ENCODE data around the gene EPHA10. TPM values are rescaled to one million over a fixed set of nuclear protein-coding genes. Genes with fewer than 3 reads are reported as not detected.
"Not testable (repeated sequence)": the region's sequence is repeated elsewhere in the genome, so short reads cannot be mapped to it uniquely, and the experiment has no call there.

EPHA10 gene
- total RNA-seq, 2 experiments from 2014 or later: not detected

DNA sequence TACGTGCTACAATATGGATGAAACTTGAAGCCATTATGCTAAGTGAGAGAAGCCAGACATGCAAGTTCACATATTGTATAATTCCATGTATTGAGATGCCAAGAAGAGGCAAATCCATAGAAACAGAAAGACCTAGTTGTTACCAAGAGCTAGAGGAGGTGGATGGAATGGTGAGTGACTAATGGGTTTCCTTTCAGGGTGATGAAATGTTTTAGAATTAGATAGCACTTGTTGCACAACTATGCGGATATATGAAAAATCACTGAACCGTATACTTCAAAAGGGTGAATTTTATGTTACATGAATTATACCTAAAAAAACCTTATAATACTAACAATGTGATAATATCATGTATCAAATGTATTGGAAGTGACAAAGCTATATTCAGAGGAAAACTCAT lies 18.1 kb downstream of the EPHA10 start:
- Mint-ChIP-seq H3K4me3 (no peak overlapping the region), H3K4me1 (ENCODE audit: low read depth) (no peaks in the 10 kb centered on the region), H3K9me3 (ENCODE audit: insufficient read depth) (no peaks in the 10 kb centered on the region), H3K27me3 (ENCODE audit: low read depth) (peaks cover 21% of the 10 kb centered on the region), H3K36me3 (ENCODE audit: low read depth) (no peaks in the 10 kb centered on the region), H3K27ac (no peak overlapping the region)
- no peak for ATAC-seq
- ChIA-PET POLR2A (no interaction called here), CTCF (interaction anchor here (0.7 kb wide), 1 partner anchor 325 kb away, joined by 3 read pairs; no protein-coding TSS in a partner anchor)
- DNase-seq: no peak

DNA sequence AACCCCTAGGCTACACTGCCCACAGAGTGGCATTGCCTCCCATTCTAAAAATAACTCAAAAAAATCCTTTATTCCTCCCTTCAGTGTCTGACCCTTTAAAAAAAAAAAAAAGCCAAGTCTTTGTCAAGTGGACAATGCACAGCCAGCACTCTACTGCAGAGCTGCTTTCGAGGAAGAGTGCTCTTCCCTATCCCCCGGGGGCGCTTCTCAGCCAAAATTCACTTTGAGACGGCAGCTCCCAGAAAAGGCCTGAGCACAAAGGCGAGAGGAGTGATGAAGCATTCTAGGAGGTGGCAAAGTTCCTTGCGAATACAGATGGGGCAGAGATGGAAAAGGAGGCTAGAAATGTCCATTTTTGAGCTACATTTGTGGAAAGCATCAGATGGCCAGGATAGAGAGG lies 23.3 kb downstream of the EPHA10 start:
- Mint-ChIP-seq H3K27ac (no peak overlapping the region), H3K27me3 (ENCODE audit: low read depth) (peaks cover 27% of the 10 kb centered on the region), H3K9me3 (ENCODE audit: insufficient read depth) (no peaks in the 10 kb centered on the region), H3K36me3 (ENCODE audit: low read depth) (no peaks in the 10 kb centered on the region), H3K4me1 (ENCODE audit: low read depth) (no peaks in the 10 kb centered on the region), H3K4me3 (no peak overlapping the region)
- no peak for ATAC-seq
- POLR2A ChIA-PET: no interaction called here
- CTCF ChIA-PET: interaction anchor here (0.6 kb wide), 1 partner anchor 118 kb away, joined by 3 read pairs; no protein-coding TSS in a partner anchor
- DNase-seq: no peak

DNA sequence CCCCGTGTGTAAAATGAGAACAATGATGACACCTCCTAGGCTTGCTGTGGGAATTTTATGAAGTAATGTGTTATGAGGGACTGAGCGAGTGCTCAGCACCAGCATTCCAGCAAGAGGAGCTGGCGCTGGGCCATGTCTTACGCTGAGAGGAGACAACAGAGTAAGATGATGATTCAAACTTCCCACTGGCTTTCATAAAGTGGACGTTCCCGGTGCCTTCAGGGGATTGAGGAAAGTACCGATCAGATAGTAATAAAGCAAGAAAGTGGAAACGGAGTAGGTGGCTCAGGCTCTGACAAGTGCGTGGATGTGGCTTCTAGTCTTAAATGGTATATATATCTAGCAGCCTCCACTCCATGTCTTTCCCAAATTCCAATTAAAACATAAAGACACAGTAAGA lies 23.8 kb downstream of the EPHA10 start:
- peaks cover 25% of the 10 kb centered on the region for H3K27me3 Mint-ChIP-seq (ENCODE audit: low read depth)
- ATAC-seq: no peak
- POLR2A ChIA-PET: no interaction called here
- no peak overlapping the region for H3K27ac Mint-ChIP-seq
- H3K36me3 Mint-ChIP-seq (ENCODE audit: low read depth): no peaks in the 10 kb centered on the region
- no peaks in the 10 kb centered on the region for H3K9me3 Mint-ChIP-seq (ENCODE audit: insufficient read depth)
- CTCF ChIA-PET: no interaction called here
- no peaks in the 10 kb centered on the region for H3K4me1 Mint-ChIP-seq (ENCODE audit: low read depth)
- H3K4me3 Mint-ChIP-seq: no peak overlapping the region
- DNase-seq: no peak

DNA sequence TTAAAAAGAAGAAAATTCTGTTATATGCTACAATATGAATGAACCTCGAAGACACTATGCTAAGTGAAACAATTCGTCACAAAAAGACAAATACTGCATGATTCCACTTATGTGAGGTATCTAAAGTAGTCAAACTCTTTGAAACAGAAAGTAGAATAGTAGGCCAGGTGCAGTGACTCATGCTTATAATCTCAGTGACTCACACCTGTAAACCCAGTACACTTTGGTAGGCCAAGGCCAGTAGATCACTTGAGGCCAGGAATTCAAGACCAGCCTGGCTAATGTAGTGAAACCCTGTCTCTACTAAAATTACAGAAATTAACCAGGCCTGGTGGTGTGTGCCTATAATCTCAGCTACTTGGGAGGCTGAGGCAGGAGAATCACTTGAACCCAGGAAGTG lies 25.7 kb downstream of the EPHA10 start:
- ChIA-PET POLR2A (no interaction called here), CTCF (no interaction called here)
- ATAC-seq: no peak
- Mint-ChIP-seq H3K36me3 (ENCODE audit: low read depth) (no peaks in the 10 kb centered on the region), H3K4me3 (no peak overlapping the region), H3K4me1 (ENCODE audit: low read depth) (no peaks in the 10 kb centered on the region), H3K9me3 (ENCODE audit: insufficient read depth) (no peaks in the 10 kb centered on the region), H3K27ac (no peak overlapping the region), H3K27me3 (ENCODE audit: low read depth) (peaks cover 37% of the 10 kb centered on the region)
- DNase-seq: no peak

DNA sequence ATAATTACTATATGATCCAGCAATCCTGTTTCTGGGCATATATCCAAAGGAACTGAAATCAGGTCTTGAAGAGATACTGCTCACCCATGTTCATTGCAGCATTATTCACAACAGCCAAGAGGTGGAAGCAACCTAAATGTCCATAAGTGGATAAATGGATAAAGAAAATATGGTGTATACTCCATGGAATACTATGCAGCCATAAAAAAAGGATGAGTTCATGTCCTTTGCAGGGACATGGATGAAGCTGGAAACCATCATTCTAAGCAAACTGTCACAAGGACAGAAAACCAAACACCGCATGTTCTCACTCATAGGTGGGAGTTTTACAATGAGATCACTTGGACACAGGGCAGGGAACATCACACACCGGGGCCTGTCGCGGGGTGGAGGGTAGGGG lies 26.3 kb downstream of the EPHA10 start:
- DNase-seq; H3K4me1 Mint-ChIP-seq (ENCODE audit: low read depth); H3K9me3 Mint-ChIP-seq (ENCODE audit: insufficient read depth); H3K36me3 Mint-ChIP-seq (ENCODE audit: low read depth); CTCF ChIA-PET; H3K4me3 Mint-ChIP-seq; H3K27ac Mint-ChIP-seq; ATAC-seq; POLR2A ChIA-PET: not testable (repeated sequence)
- peaks cover 39% of the 10 kb centered on the region for H3K27me3 Mint-ChIP-seq (ENCODE audit: low read depth)

DNA sequence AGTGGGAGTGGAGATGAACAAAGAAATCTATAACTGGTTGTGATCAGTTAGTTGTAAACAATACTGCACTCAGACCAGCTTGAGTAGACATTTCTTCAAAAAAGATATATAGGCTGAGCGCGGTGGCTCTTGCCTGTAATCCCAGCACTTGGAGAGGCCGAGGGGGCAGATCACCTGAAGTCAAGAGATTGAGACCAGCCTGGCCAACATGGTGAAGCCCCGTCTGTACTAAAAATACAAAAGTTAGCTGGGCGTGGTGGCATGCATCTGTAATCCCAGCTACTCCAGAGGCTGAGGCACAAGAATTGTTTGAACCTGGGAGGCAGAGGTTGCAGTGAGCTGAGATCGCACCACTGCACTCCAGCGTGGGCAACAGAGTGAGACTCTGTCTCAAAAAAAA lies 26.9 kb downstream of the EPHA10 start:
- H3K4me1 Mint-ChIP-seq (ENCODE audit: low read depth); H3K27ac Mint-ChIP-seq; H3K4me3 Mint-ChIP-seq; ATAC-seq; CTCF ChIA-PET; H3K9me3 Mint-ChIP-seq (ENCODE audit: insufficient read depth); DNase-seq; POLR2A ChIA-PET; H3K36me3 Mint-ChIP-seq (ENCODE audit: low read depth): not testable (repeated sequence)
- peaks cover 40% of the 10 kb centered on the region for H3K27me3 Mint-ChIP-seq (ENCODE audit: low read depth)

DNA sequence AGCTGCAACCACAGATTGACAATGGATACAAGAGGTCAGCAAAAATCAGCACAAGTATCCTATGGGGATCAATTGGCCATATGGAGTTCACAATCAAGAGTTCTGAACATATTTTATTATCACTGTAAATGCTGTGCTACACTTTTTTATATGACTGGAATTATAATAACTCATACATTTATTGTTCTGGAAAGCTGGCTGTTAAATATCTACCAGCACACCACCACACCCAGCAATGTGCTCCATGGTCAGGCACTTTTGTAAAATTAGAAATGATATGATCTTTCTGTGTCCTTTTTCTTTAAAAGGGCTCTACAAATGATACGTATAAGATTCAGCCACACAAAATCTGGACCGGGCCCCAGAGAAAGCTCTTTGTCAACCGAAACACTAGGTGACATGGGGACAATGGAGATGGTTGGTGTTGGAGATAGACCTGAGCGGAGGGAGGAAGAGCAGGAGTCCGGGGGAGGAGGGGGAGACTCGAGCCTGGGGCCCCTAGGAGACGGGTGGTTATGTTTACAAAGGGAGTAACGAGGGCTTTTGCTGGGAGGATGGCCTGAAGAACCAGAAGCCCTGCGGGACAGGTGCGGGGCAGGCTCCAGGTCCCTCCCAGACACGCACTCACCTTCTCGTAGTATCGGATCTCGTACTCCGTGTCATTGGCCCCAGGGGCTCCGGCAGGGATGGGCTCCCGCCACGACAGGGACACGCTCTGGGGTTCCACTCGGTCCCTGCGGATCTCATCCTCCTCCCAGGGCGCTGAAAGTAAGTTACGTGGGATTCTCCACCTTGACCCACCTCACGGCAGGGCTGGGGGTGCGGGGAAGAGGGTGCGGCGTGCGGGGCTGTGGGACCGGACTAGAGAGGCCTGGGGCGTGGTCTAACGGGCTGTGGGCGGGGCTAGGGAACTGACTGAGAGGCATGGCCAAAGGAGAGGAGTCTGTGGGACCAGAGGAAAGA lies 30.0 kb downstream of the EPHA10 start:
- POLR2A ChIA-PET: interaction anchor here (0.7 kb wide), 1 partner anchor 42 kb away, joined by 4 read pairs; no protein-coding TSS in a partner anchor
- Mint-ChIP-seq H3K4me3 (no peak overlapping the region), H3K36me3 (ENCODE audit: low read depth) (no peaks in the 10 kb centered on the region), H3K27ac (no peak overlapping the region), H3K4me1 (ENCODE audit: low read depth) (no peaks in the 10 kb centered on the region), H3K9me3 (ENCODE audit: insufficient read depth) (no peaks in the 10 kb centered on the region), H3K27me3 (ENCODE audit: low read depth) (peaks cover 34% of the 10 kb centered on the region)
- ATAC-seq (no peak), DNase-seq (no peak)
- CTCF ChIA-PET: no interaction called here

DNA sequence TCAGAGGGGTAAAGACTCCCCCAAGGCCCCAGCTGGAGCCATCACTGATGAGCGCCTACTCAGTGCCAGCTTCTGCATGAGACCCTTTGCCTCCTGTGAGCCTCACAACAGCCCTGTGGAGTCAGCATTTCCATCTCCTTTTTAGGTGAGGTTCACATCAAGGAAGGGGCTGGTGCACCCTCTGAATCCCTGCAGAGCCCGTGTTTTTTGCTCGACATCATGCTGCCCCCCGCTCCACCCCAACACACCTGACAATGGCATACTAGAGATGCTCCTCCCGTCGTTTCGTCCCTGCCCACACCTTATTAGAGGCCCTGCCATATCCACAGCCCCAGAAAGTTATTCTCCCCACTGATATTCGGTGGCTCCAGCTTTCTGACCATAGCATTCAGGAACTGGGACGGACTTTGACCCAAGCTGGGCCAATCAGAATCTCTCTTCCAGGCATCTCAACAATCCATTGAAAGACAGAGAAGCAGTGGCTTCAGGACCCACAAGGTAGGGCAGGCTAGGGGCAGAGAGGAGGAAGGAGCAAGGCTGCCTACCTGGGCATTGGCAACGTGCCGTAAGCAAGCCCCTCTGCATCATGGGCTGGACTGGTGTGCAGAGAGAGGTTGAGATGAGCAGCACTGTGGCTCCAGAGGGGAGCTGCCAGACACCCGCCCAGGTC lies 32.7 kb downstream of the EPHA10 start:
- Mint-ChIP-seq H3K4me3 (no peak overlapping the region), H3K9me3 (ENCODE audit: insufficient read depth) (no peaks in the 10 kb centered on the region), H3K36me3 (ENCODE audit: low read depth) (no peaks in the 10 kb centered on the region), H3K27me3 (ENCODE audit: low read depth) (peaks cover 41% of the 10 kb centered on the region), H3K27ac (no peak overlapping the region), H3K4me1 (ENCODE audit: low read depth) (no peaks in the 10 kb centered on the region)
- CTCF ChIA-PET: no interaction called here
- ATAC-seq: no peak
- no peak for DNase-seq
- POLR2A ChIA-PET: no interaction called here

DNA sequence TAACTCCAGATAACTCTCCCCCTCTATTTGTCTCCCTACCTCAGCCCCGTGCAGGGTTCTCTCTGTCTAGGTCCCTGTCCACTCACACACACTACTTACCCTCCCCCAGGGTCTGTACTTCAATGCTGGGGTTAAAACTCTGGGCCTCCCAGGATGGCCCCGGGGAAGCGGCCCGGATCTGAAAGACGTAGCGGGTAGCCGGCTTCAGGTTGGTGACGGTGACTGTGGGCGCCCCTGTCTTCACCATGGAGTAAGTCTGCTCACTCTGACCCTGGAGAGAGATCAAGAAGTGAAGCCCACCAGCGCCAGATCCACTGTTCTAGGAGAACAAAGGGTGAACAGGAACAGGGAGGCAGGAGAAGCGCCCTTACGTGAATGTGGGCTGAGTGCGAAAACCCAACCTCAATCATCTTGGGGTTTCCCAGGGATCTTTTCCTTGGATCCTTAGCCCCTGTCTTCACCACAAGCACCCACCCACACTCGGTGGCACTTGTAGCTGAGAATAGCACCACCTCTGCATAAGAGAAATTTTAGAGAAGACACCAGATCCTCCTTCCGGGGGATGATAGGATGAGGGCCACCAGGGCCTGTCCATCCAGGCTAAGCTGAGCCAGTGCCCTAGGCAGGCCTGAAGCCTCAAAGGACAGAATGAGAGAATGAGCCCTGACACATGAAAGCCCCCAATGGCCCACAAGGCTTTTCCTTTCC lies 33.5 kb downstream of the EPHA10 start:
- no peak for DNase-seq
- no peak for ATAC-seq
- Mint-ChIP-seq H3K4me1 (ENCODE audit: low read depth) (no peaks in the 10 kb centered on the region), H3K9me3 (ENCODE audit: insufficient read depth) (no peaks in the 10 kb centered on the region), H3K27me3 (ENCODE audit: low read depth) (peaks cover 40% of the 10 kb centered on the region), H3K27ac (no peak overlapping the region), H3K36me3 (ENCODE audit: low read depth) (no peaks in the 10 kb centered on the region), H3K4me3 (no peak overlapping the region)
- ChIA-PET CTCF (no interaction called here), POLR2A (no interaction called here)

DNA sequence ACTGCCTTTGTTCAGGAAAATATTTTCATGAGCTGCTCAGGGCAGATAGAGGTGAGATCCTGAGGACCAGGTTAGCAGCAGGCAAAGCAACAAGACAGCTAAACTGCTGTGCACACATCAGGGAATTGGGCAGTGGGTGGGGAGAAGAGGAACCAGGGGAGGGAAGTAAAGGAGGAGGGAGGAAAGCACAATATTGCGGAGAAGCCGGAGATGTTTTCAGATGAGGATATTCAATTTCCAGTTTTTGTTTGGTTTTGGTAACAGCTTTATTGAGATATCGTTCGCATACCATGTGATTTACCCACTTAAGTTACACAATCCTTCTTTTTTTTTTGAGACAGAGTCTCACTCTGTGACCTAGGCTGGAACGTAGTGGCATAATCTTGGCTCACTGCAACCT lies 34.5 kb downstream of the EPHA10 start:
- CTCF ChIA-PET: no interaction called here
- Mint-ChIP-seq H3K4me1 (ENCODE audit: low read depth) (no peaks in the 10 kb centered on the region), H3K27me3 (ENCODE audit: low read depth) (peaks cover 36% of the 10 kb centered on the region), H3K4me3 (no peak overlapping the region), H3K27ac (no peak overlapping the region), H3K9me3 (ENCODE audit: insufficient read depth) (no peaks in the 10 kb centered on the region), H3K36me3 (ENCODE audit: low read depth) (no peaks in the 10 kb centered on the region)
- POLR2A ChIA-PET: no interaction called here
- ATAC-seq: no peak
- no peak for DNase-seq

DNA sequence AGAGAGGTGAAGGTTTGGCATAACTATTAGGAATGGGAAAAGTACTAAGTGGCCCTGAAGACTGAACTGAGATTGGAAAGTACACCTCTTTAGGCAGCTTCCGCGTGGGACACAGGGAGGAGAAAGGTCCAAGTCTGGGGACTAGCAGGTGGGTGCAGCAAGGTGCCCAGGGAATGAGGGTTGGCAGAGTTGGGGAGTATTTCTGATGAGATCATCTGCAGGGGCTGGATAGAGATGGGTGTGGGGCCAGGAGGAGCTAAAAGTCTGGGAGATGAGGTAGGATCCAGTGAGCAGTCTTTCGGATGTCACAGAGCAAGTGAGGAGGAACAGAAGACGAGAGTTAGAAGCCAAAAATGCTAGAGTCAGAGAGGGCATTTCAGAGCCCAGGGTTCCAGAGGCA lies 36.5 kb downstream of the EPHA10 start:
- CTCF ChIA-PET: no interaction called here
- Mint-ChIP-seq H3K4me1 (ENCODE audit: low read depth) (no peaks in the 10 kb centered on the region), H3K27me3 (ENCODE audit: low read depth) (peaks cover 29% of the 10 kb centered on the region)

More for the DNA sequence above, 36.5 kb downstream of the EPHA10 start:
- no peak overlapping the region for H3K4me3 Mint-ChIP-seq
- ATAC-seq (no peak), DNase-seq (no peak)
- no peaks in the 10 kb centered on the region for H3K36me3 Mint-ChIP-seq (ENCODE audit: low read depth)
- POLR2A ChIA-PET: interaction anchor here (0.7 kb wide), 1 partner anchor 20 kb away, joined by 3 read pairs; no protein-coding TSS in a partner anchor
- no peaks in the 10 kb centered on the region for H3K9me3 Mint-ChIP-seq (ENCODE audit: insufficient read depth)
- H3K27ac Mint-ChIP-seq: no peak overlapping the region

All from activated CD8-positive, alpha-beta T cell treated with anti-CD3 and anti-CD28 coated beads, Interleukin-2, amount 10 ng/mL, durations not matched to agents 7 days and 5 days (primary cell).